Spleen (tissue), 7 donors: Measurements from ENCODE around the gene NPIPA2.
"Not testable (repeated sequence)": the region's sequence is repeated elsewhere in the genome, so short reads cannot be mapped to it uniquely, and the experiment has no call there.

Experiments
- CTCF ChIP-seq, 11 experiments: fragments of 200-600 bp in 7 of 11; fragments of 450-650 bp in 4 of 11; sonication (generic) in 4 of 11; IDR thresholded peaks in 8 of 11; conservative IDR thresholded peaks in 3 of 11; 1 replicate in 7 of 11; 2 replicates in 4 of 11; pipeline versions ENCODE4 v1.4.0 to v1.8.0; 2016 to 2021; ENCODE audit warnings: antibody characterized with exemption in 11 of 11, inconsistent platforms in 4 of 11, mild to moderate bottlenecking in 1 of 11
- POLR2AphosphoS5 ChIP-seq, 3 donors: sonication (generic); formaldehyde crosslinking; IDR thresholded peaks; one replicate each; pipeline ENCODE4 v1.5.1; 2017; ENCODE audit warnings: antibody characterized with exemption in 3 of 3
- donor health status: DM: no; HTN: no; CAD: no; lungs with moderate emphysema.
- donor health status: DM: no; HTN: no; CAD: no.
- donor health status: DM: no; HTN: no; CAD: no.

- not testable (repeated sequence) for TF ChIP-seq POLR2AphosphoS5 (IDR thresholded peaks at IDR 0.05); CTCF (IDR thresholded peaks at IDR 0.05 in 8 of 11, conservative IDR thresholded peaks at IDR 0.05 in 3 of 11)
Observed at GRCh38 chr16:14733233-14733632, 9.1 kb upstream of the NPIPA2 start.
